Adrenal gland (tissue), 5 donors: ENCODE results near the gene SLC2A9.

Experiments used
- POLR2A ChIP-seq, 2 donors: fragments of 450-650 bp; IDR thresholded peaks; one replicate each; pipeline ENCODE4 v1.6.1; 2017; ENCODE audit warnings: antibody characterized with exemption in 2 of 2, mild to moderate bottlenecking in 2 of 2, moderate library complexity in 1 of 2
- TF ChIP-seq, protein P1 (sequence below), 6 experiments: fragments of 450-650 bp in 4 of 6; fragments of 200-600 bp in 2 of 6; sonication (generic) in 1 of 6; IDR thresholded peaks; 1 replicate in 5 of 6; 2 replicates in 1 of 6; pipeline versions ENCODE4 v1.5.1 to v1.8.0; 2016 to 2021; ENCODE audit warnings: antibody characterized with exemption in 6 of 6, mild to moderate bottlenecking in 2 of 6, moderate library complexity in 1 of 6
- donor health status: DM: no; HTN: no; CAD: no.

DNA sequence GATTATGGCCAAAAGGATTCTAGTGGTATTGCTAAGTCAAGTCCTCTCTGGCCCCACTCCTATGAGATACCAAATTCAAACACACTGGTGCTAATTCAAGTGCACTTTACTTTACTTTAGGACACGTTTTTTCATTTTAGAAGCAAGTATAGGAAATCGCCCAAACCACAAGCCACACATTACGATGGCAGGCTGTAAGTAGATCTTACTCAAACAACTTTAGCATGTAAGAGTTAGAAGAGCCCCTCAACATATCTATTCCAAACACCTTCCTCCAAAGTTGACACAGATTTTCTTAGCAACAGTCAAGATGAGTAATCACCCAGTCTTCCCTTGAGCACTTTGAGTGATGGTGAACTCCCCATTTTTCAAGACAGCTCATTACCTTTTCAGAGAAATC is 196.2 kb downstream of the SLC2A9 start:
- TF ChIP-seq, protein P1, sequence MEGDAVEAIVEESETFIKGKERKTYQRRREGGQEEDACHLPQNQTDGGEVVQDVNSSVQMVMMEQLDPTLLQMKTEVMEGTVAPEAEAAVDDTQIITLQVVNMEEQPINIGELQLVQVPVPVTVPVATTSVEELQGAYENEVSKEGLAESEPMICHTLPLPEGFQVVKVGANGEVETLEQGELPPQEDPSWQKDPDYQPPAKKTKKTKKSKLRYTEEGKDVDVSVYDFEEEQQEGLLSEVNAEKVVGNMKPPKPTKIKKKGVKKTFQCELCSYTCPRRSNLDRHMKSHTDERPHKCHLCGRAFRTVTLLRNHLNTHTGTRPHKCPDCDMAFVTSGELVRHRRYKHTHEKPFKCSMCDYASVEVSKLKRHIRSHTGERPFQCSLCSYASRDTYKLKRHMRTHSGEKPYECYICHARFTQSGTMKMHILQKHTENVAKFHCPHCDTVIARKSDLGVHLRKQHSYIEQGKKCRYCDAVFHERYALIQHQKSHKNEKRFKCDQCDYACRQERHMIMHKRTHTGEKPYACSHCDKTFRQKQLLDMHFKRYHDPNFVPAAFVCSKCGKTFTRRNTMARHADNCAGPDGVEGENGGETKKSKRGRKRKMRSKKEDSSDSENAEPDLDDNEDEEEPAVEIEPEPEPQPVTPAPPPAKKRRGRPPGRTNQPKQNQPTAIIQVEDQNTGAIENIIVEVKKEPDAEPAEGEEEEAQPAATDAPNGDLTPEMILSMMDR (IDR thresholded peaks at IDR 0.05): no peak
- no peak for TF ChIP-seq POLR2A (IDR thresholded peaks at IDR 0.05)
